Peyer's patch (tissue), 4 donors: Measurements from ENCODE around the gene TMEM87A.

Experiments
- POLR2A ChIP-seq, 2 donors: fragments of 450-650 bp; IDR thresholded peaks; one replicate each; pipeline ENCODE4 v1.5.1; 2017; ENCODE audit warnings: antibody characterized with exemption in 2 of 2, mild to moderate bottlenecking in 2 of 2, moderate library complexity in 2 of 2
- TF ChIP-seq, protein P1 (sequence below), 6 experiments: fragments of 450-650 bp in 4 of 6; fragments of 200-600 bp in 2 of 6; sonication (generic) in 1 of 6; IDR thresholded peaks; one replicate each; pipeline ENCODE4 v1.5.1; 2017 to 2019; ENCODE audit warnings: antibody characterized with exemption in 6 of 6, mild to moderate bottlenecking in 3 of 6, moderate library complexity in 1 of 6

GRCh38 chr15:42198516-42198915 lies 74.7 kb downstream of the TMEM87A start:
- TF ChIP-seq, protein P1, sequence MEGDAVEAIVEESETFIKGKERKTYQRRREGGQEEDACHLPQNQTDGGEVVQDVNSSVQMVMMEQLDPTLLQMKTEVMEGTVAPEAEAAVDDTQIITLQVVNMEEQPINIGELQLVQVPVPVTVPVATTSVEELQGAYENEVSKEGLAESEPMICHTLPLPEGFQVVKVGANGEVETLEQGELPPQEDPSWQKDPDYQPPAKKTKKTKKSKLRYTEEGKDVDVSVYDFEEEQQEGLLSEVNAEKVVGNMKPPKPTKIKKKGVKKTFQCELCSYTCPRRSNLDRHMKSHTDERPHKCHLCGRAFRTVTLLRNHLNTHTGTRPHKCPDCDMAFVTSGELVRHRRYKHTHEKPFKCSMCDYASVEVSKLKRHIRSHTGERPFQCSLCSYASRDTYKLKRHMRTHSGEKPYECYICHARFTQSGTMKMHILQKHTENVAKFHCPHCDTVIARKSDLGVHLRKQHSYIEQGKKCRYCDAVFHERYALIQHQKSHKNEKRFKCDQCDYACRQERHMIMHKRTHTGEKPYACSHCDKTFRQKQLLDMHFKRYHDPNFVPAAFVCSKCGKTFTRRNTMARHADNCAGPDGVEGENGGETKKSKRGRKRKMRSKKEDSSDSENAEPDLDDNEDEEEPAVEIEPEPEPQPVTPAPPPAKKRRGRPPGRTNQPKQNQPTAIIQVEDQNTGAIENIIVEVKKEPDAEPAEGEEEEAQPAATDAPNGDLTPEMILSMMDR (IDR thresholded peaks at IDR 0.05), result no peak
- TF ChIP-seq POLR2A (IDR thresholded peaks at IDR 0.05), result no peak
